Activated CD4-positive, alpha-beta memory T cell treated with anti-CD3 and anti-CD28 coated beads, Interleukin-2, amount 10 ng/mL, durations not matched to agents 7 days and 5 days (primary cell): ENCODE results near the gene DIS3L2. TPM values are rescaled to one million over a fixed set of nuclear protein-coding genes. Genes with fewer than 3 reads are reported as not detected.

Experiments used
- CTCF ChIA-PET: fragments of 350-600 bp; sonication (Branson Sonifier 250); formaldehyde crosslinking; loops from one replicate; lab custom pipeline; 2021; ENCODE audit warnings: antibody characterized with exemption, inconsistent platforms; lab: Charles Lee
- POLR2A ChIA-PET: fragments of 350-600 bp; sonication (Branson Sonifier 250); formaldehyde crosslinking; loops from one replicate; lab custom pipeline; 2021; ENCODE audit warnings: antibody characterized with exemption; lab: Charles Lee
- DNase-seq: peaks from one replicate; pipeline ENCODE4 v3.0.0-alpha.2; 2020
- H3K27ac Mint-ChIP-seq: one replicate; pipeline ENCODE4 v1.8.0; 2021; ENCODE audit warnings: mild to moderate bottlenecking, mixed read lengths
- H3K27me3 Mint-ChIP-seq: one replicate; pipeline ENCODE4 v1.8.0; 2021; ENCODE audit warnings: mixed read lengths
- H3K36me3 Mint-ChIP-seq: one replicate; pipeline ENCODE4 v1.8.0; 2021; ENCODE audit warnings: low read depth, mixed read lengths
- H3K4me1 Mint-ChIP-seq: one replicate; pipeline ENCODE4 v1.8.0; 2021; ENCODE audit warnings: mixed read lengths
- H3K4me3 Mint-ChIP-seq: one replicate; pipeline ENCODE4 v1.8.0; 2021; ENCODE audit warnings: mild to moderate bottlenecking, mixed read lengths
- H3K9me3 Mint-ChIP-seq: one replicate; pipeline ENCODE4 v1.8.0; 2021; ENCODE audit warnings: mixed read lengths
- total RNA-seq, 2 experiments: library from RNA; stranded (reverse); gene quantifications; one replicate each; pipeline ENCODE4 v1.2.3, GENCODE V29; 2021

Gene DIS3L2
- total RNA-seq, 2 experiments from 2014 or later = 25.8 to 30.6 TPM

- POLR2A ChIA-PET = no interaction called here
- H3K27me3 Mint-ChIP-seq = no peaks in the 10 kb centered on the region
These were observed 331.7 kb downstream of the DIS3L2 start for GRCh38 chr2:232293191-232293590.

DNA sequence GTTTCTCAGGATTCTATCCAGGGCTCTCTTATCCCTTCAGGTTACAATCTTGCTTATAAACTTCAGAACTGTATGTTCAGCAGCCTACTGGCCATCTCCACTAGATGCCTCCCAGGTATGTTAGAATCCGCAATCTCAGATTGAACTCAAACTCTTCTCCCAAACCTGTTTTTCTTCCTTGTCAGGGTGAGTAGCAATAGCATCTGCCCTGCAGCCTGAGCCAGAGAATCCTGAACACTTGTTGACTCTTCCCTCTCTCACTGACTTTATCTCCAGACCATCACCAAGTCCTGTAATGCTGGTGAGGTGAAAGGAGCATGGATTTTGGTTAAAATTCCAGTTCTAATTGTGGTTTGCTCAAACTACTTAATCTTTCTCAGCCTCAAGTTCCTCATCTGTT lies 334.5 kb downstream of the DIS3L2 start:
- Mint-ChIP-seq H3K36me3 (no peaks in the 10 kb centered on the region), H3K4me1 (peaks cover 17% of the 10 kb centered on the region), H3K27ac (no peak overlapping the region), H3K27me3 (no peaks in the 10 kb centered on the region), H3K4me3 (no peak overlapping the region), H3K9me3 (no peaks in the 10 kb centered on the region)
- ChIA-PET CTCF (no interaction called here), POLR2A (no interaction called here)
- DNase-seq = no peak

More at GRCh38 chr2:232293191-232293590, 331.7 kb downstream of the DIS3L2 start:
- Mint-ChIP-seq H3K27ac (no peak overlapping the region), H3K4me3 (no peak overlapping the region), H3K9me3 (no peaks in the 10 kb centered on the region), H3K4me1 (peaks cover 3% of the 10 kb centered on the region), H3K36me3 (no peaks in the 10 kb centered on the region)
- CTCF ChIA-PET = interaction anchor here (0.7 to 4.0 kb wide), 20 partner anchors 9 to 392 kb away, joined by 3 to 30 read pairs (median 6); no protein-coding TSS in a partner anchor
- DNase-seq = no peak

GRCh38 chr2:232296776-232297525 lies 335.4 kb downstream of the DIS3L2 start:
- DNase-seq = no peak
- POLR2A ChIA-PET = no interaction called here
- H3K36me3 Mint-ChIP-seq = no peaks in the 10 kb centered on the region
- peaks cover 19% of the 10 kb centered on the region for H3K4me1 Mint-ChIP-seq
- no peaks in the 10 kb centered on the region for H3K9me3 Mint-ChIP-seq
- no peak overlapping the region for H3K27ac Mint-ChIP-seq
- no peak overlapping the region for H3K4me3 Mint-ChIP-seq
- no peaks in the 10 kb centered on the region for H3K27me3 Mint-ChIP-seq
- CTCF ChIA-PET = interaction anchor here (2.0 kb wide), 1 partner anchor 13 kb away, joined by 5 read pairs; no protein-coding TSS in a partner anchor

GRCh38 chr2:232299084-232299483 lies 337.6 kb downstream of the DIS3L2 start:
- Mint-ChIP-seq H3K4me1 (peaks cover 16% of the 10 kb centered on the region), H3K27ac (no peak overlapping the region), H3K27me3 (no peaks in the 10 kb centered on the region), H3K36me3 (no peaks in the 10 kb centered on the region), H3K9me3 (no peaks in the 10 kb centered on the region), H3K4me3 (no peak overlapping the region)
- no peak for DNase-seq
- ChIA-PET POLR2A (interaction anchor here (1.7 kb wide), 1 partner anchor 16 kb away, joined by 6 read pairs; no protein-coding TSS in a partner anchor), CTCF (interaction anchor here (0.8 to 2.0 kb wide), 5 partner anchors 9 to 61 kb away, joined by 3 to 5 read pairs (median 3); no protein-coding TSS in a partner anchor)

GRCh38 chr2:232299927-232300674 lies 338.6 kb downstream of the DIS3L2 start:
- no peak for DNase-seq

DNA sequence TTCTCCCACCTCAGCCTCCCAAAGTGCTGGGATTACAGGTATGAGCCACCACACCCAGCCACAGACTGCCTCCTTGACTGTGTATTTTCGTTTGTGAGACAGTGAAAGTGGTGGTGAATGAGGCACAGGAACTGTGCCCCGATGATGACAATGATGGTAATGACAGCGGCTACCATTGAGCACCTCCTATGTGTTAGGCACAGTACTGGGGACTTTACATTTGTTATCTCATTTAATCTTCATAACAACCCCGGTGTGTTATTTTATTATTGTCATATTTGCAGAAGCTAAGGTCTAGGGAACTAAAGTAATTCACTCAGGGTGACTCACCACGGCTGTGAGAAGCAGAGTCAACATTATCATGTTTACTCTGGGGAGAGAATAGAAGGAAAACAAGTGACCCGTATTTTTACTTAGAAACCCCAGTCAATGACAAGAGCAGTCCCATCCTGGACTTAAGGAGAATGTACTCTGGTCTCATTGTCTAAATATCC lies 339.4 kb downstream of the DIS3L2 start:
- H3K27ac Mint-ChIP-seq = no peak overlapping the region
- no peaks in the 10 kb centered on the region for H3K36me3 Mint-ChIP-seq
- DNase-seq = no peak
- ChIA-PET CTCF (interaction anchor here (1.5 to 1.7 kb wide), 2 partner anchors 22 to 400 kb away, joined by 3 read pairs; no protein-coding TSS in a partner anchor), POLR2A (interaction anchor here (0.7 kb wide), 1 partner anchor 135 kb away, joined by 3 read pairs; no protein-coding TSS in a partner anchor)
- no peak overlapping the region for H3K4me3 Mint-ChIP-seq
- H3K4me1 Mint-ChIP-seq = peaks cover 16% of the 10 kb centered on the region
- H3K27me3 Mint-ChIP-seq = no peaks in the 10 kb centered on the region
- H3K9me3 Mint-ChIP-seq = no peaks in the 10 kb centered on the region

More at GRCh38 chr2:232299927-232300674, 338.6 kb downstream of the DIS3L2 start:
- H3K36me3 Mint-ChIP-seq = no peaks in the 10 kb centered on the region
- H3K4me3 Mint-ChIP-seq = no peak overlapping the region
- H3K9me3 Mint-ChIP-seq = no peaks in the 10 kb centered on the region
- H3K4me1 Mint-ChIP-seq = peaks cover 16% of the 10 kb centered on the region
- no peak overlapping the region for H3K27ac Mint-ChIP-seq
- POLR2A ChIA-PET = interaction anchor here (0.7 to 1.7 kb wide), 2 partner anchors 15 to 136 kb away, joined by 3 to 6 read pairs; no protein-coding TSS in a partner anchor
- CTCF ChIA-PET = interaction anchor here (0.8 to 1.5 kb wide), 3 partner anchors 15 to 399 kb away, joined by 3 to 4 read pairs (median 3); no protein-coding TSS in a partner anchor
- H3K27me3 Mint-ChIP-seq = no peaks in the 10 kb centered on the region

GRCh38 chr2:232304236-232304635 lies 342.7 kb downstream of the DIS3L2 start:
- H3K27ac Mint-ChIP-seq = no peak overlapping the region

GRCh38 chr2:232306741-232307305 lies 345.3 kb downstream of the DIS3L2 start:
- POLR2A ChIA-PET = interaction anchor here (2.4 kb wide), 1 partner anchor 8 kb away, joined by 7 read pairs; no protein-coding TSS in a partner anchor
- Mint-ChIP-seq H3K9me3 (peaks cover 2% of the 10 kb centered on the region), H3K36me3 (peaks cover 3% of the 10 kb centered on the region), H3K27ac (peak overlapping the region; percentile 24), H3K4me1 (peaks cover 33% of the 10 kb centered on the region), H3K4me3 (no peak overlapping the region), H3K27me3 (no peaks in the 10 kb centered on the region)
- DNase-seq = no peak
- CTCF ChIA-PET = interaction anchor here (1.3 to 3.1 kb wide), 5 partner anchors 8 to 20 kb away, joined by 3 to 16 read pairs (median 15); no protein-coding TSS in a partner anchor

More at GRCh38 chr2:232304236-232304635, 342.7 kb downstream of the DIS3L2 start:
- H3K9me3 Mint-ChIP-seq = no peaks in the 10 kb centered on the region
- DNase-seq = no peak
- CTCF ChIA-PET = no interaction called here
- POLR2A ChIA-PET = no interaction called here
- H3K4me1 Mint-ChIP-seq = peaks cover 20% of the 10 kb centered on the region
- H3K36me3 Mint-ChIP-seq = no peaks in the 10 kb centered on the region
- H3K4me3 Mint-ChIP-seq = no peak overlapping the region
- no peaks in the 10 kb centered on the region for H3K27me3 Mint-ChIP-seq

DNA sequence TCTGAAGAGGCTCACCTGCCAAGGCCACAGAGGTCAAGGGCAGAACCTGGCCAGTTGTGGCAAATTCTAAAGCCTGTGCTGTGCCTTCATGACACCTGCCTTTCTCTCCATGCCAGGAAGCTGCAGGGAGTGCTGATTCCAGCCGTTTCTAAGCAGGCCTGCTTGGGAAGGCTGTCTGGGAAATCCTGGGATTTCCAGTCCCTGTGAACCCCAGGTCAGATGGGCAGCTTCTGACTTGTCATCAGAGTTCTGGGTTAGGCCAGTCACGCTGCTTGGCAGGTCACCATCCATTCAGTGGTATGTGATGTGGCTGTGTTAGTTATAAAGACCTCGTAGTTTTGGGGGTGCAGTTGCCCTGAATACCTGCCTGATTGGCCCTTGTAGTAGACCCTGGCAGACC lies 346.3 kb downstream of the DIS3L2 start:
- peaks cover 10% of the 10 kb centered on the region for H3K36me3 Mint-ChIP-seq
- no peak overlapping the region for H3K4me3 Mint-ChIP-seq
- peaks cover 34% of the 10 kb centered on the region for H3K4me1 Mint-ChIP-seq
- no peak for DNase-seq
- H3K27me3 Mint-ChIP-seq = no peaks in the 10 kb centered on the region
- ChIA-PET POLR2A (interaction anchor here (2.4 kb wide), 1 partner anchor 7 kb away, joined by 7 read pairs; no protein-coding TSS in a partner anchor), CTCF (interaction anchor here (0.7 to 3.1 kb wide), 5 partner anchors 7 to 783 kb away, joined by 3 to 16 read pairs (median 15); no protein-coding TSS in a partner anchor)
- peaks cover 8% of the 10 kb centered on the region for H3K9me3 Mint-ChIP-seq
- no peak overlapping the region for H3K27ac Mint-ChIP-seq

GRCh38 chr2:232308986-232309385 lies 347.5 kb downstream of the DIS3L2 start:
- H3K27ac Mint-ChIP-seq = peak overlapping the region; percentile 83
- H3K27me3 Mint-ChIP-seq = no peaks in the 10 kb centered on the region
- peaks cover 19% of the 10 kb centered on the region for H3K36me3 Mint-ChIP-seq
- DNase-seq = no peak
- CTCF ChIA-PET = interaction anchor here (1.4 to 3.1 kb wide), 3 partner anchors 11 to 18 kb away, joined by 3 to 16 read pairs (median 5); no protein-coding TSS in a partner anchor
- H3K4me1 Mint-ChIP-seq = peaks cover 42% of the 10 kb centered on the region
- H3K4me3 Mint-ChIP-seq = no peak overlapping the region
- H3K9me3 Mint-ChIP-seq = peaks cover 13% of the 10 kb centered on the region
- POLR2A ChIA-PET = no interaction called here

- Mint-ChIP-seq H3K4me1 (peaks cover 47% of the 10 kb centered on the region), H3K27me3 (no peaks in the 10 kb centered on the region), H3K27ac (peak overlapping the region; percentile 83), H3K9me3 (peaks cover 13% of the 10 kb centered on the region), H3K36me3 (peaks cover 22% of the 10 kb centered on the region), H3K4me3 (no peak overlapping the region)
- POLR2A ChIA-PET = interaction anchor here (0.8 to 2.4 kb wide), 4 partner anchors 8 to 348 kb away, joined by 3 to 13 read pairs (median 4); partner anchors contain the start of gene DIS3L2
- CTCF ChIA-PET = interaction anchor here (0.6 to 3.2 kb wide), 6 partner anchors 11 to 222 kb away, joined by 3 to 18 read pairs (median 4); no protein-coding TSS in a partner anchor
- peak; percentile 46 for DNase-seq
These were observed 348.1 kb downstream of the DIS3L2 start for GRCh38 chr2:232309592-232309991.
